GM23338 (cell line): Measurements from ENCODE around the gene SORCS2. TPM values are rescaled to one million over a fixed set of nuclear protein-coding genes. Genes with fewer than 3 reads are reported as not detected.

Experiments used
- ATAC-seq: fragments of 200-7000 bp; cut with Tn5 transposase; 3 replicates; pipeline ENCODE4 v1.9.1; 2020
- DNase-seq: peaks from one replicate; pipeline ENCODE4 v3.0.0-alpha.2; 2015; ENCODE audit warnings: low spot score
- H2AFZ ChIP-seq: fragments of 200-600 bp; sonication (generic); 2 replicates; pipeline ENCODE4 v1.8.0; 2016; ENCODE audit warnings: antibody characterized with exemption, mild to moderate bottlenecking, moderate library complexity
- H3F3A ChIP-seq: fragments of 200-600 bp; sonication (generic); replicated peaks from 2 replicates; pipeline ENCODE4 v1.8.0; 2017; ENCODE audit warnings: antibody characterized with exemption, mixed run types, low read depth
- H3K27ac ChIP-seq: fragments of 200-600 bp; sonication (generic); 2 replicates; pipeline ENCODE4 v1.6.1; 2016; ENCODE audit warnings: low read depth
- H3K27me3 ChIP-seq: fragments of 200-600 bp; sonication (generic); 2 replicates; pipeline ENCODE4 v1.8.0; 2016; ENCODE audit warnings: mild to moderate bottlenecking, mixed run types, moderate library complexity; ENCODE audit not compliant: insufficient read depth
- H3K36me3 ChIP-seq: fragments of 200-600 bp; sonication (generic); 2 replicates; pipeline ENCODE4 v1.8.0; 2016; ENCODE audit warnings: mild to moderate bottlenecking; ENCODE audit not compliant: insufficient read depth
- H3K4me1 ChIP-seq: fragments of 200-600 bp; sonication (generic); 2 replicates; pipeline ENCODE4 v1.8.0; 2016; ENCODE audit warnings: mild to moderate bottlenecking, moderate library complexity; ENCODE audit not compliant: insufficient read depth
- H3K4me2 ChIP-seq: fragments of 200-600 bp; sonication (generic); 2 replicates; pipeline ENCODE4 v1.7.1; 2017; ENCODE audit warnings: mixed run types
- H3K4me3 ChIP-seq: fragments of 200-600 bp; sonication (generic); 2 replicates; pipeline ENCODE4 v1.6.1; 2016; ENCODE audit warnings: mixed run types
- H3K79me2 ChIP-seq: fragments of 200-600 bp; sonication (generic); replicated peaks from 2 replicates; pipeline ENCODE4 v1.8.0; 2017; ENCODE audit warnings: mild to moderate bottlenecking; ENCODE audit not compliant: insufficient read depth
- H3K9me2 ChIP-seq: fragments of 200-600 bp; sonication (generic); 2 replicates; pipeline ENCODE4 v1.8.0; 2017; ENCODE audit not compliant: insufficient read depth
- H4K20me1 ChIP-seq: fragments of 200-600 bp; sonication (generic); replicated peaks from 2 replicates; pipeline ENCODE4 v1.8.0; 2017; ENCODE audit warnings: mild to moderate bottlenecking; ENCODE audit not compliant: insufficient read depth
- H3K27ac Mint-ChIP-seq: 2 replicates; pipeline ENCODE4 v1.8.0; 2020; ENCODE audit warnings: inconsistent platforms, mild to moderate bottlenecking, moderate library complexity, mixed read lengths
- H3K27me3 Mint-ChIP-seq: 3 replicates; pipeline ENCODE4 v1.8.0; 2022; ENCODE audit warnings: low read depth, mild to moderate bottlenecking, moderate library complexity, mixed read lengths, inconsistent platforms; ENCODE audit not compliant: insufficient read depth, poor library complexity
- H3K36me3 Mint-ChIP-seq: 3 replicates; pipeline ENCODE4 v1.8.0; 2021; ENCODE audit warnings: low read depth, mild to moderate bottlenecking, inconsistent platforms, moderate library complexity, mixed read lengths
- H3K4me1 Mint-ChIP-seq: 3 replicates; pipeline ENCODE4 v1.8.0; 2020; ENCODE audit warnings: mild to moderate bottlenecking, inconsistent platforms, mixed read lengths
- H3K4me3 Mint-ChIP-seq: 3 replicates; pipeline ENCODE4 v1.8.0; 2021; ENCODE audit warnings: moderate library complexity, mild to moderate bottlenecking, inconsistent platforms, mixed read lengths
- H3K9me3 Mint-ChIP-seq: 3 replicates; pipeline ENCODE4 v1.8.0; 2020; ENCODE audit warnings: moderate library complexity, mild to moderate bottlenecking, inconsistent platforms, mixed read lengths
- CREB1 ChIP-seq: fragments of 250-450 bp; sonication (Bioruptor Pico); IDR thresholded peaks from 2 replicates; pipeline ENCODE4 v1.5.0; 2020; ENCODE audit warnings: low read depth, mild to moderate bottlenecking, moderate library complexity
- EZH2 ChIP-seq: fragments of 200-600 bp; sonication (generic); IDR thresholded peaks from one replicate; pipeline ENCODE4 v1.8.0; 2017; ENCODE audit warnings: antibody characterized with exemption, mild to moderate bottlenecking, low read depth; ENCODE audit not compliant: unreplicated experiment
- EZH2phosphoT487 ChIP-seq: fragments of 200-600 bp; sonication (generic); IDR thresholded peaks from one replicate; pipeline ENCODE4 v1.8.1; 2018; ENCODE audit warnings: antibody characterized with exemption; ENCODE audit not compliant: unreplicated experiment
- JUNB ChIP-seq: IDR thresholded peaks from one replicate; pipeline ENCODE4 v1.6.1; 2016; ENCODE audit warnings: antibody characterized with exemption; ENCODE audit not compliant: unreplicated experiment
- NANOG ChIP-seq: IDR thresholded peaks from 2 replicates; pipeline ENCODE4 v1.6.1; 2016; ENCODE audit warnings: antibody characterized with exemption, borderline replicate concordance
- POLR2AphosphoS5 ChIP-seq: IDR thresholded peaks from 2 replicates; pipeline ENCODE4 v1.6.1; 2016; ENCODE audit warnings: antibody characterized with exemption, low read depth
- REST ChIP-seq: IDR thresholded peaks from one replicate; pipeline ENCODE4 v1.6.1; 2018; ENCODE audit warnings: antibody characterized with exemption; ENCODE audit not compliant: unreplicated experiment
- ZNF114 ChIP-seq: fragments of 250-450 bp; sonication (Bioruptor Pico); IDR thresholded peaks from 2 replicates; pipeline ENCODE4 v1.5.0; 2020; ENCODE audit warnings: mild to moderate bottlenecking, moderate library complexity
- ZNF331 ChIP-seq: fragments of 250-450 bp; sonication (Bioruptor Pico); IDR thresholded peaks from 2 replicates; pipeline ENCODE4 v1.5.0; 2020; ENCODE audit warnings: low read depth, mild to moderate bottlenecking, moderate library complexity
- polyA plus RNA-seq: library from polyadenylated mRNA; unstranded; fragments of >200 nt; fragmentation: Nextera tagmentation; extraction: Ambion mirVana; gene quantifications from 2 replicates; pipeline ENCODE4 v1.2.1, GENCODE V29; 2016
- total RNA-seq: library from RNA; depleted of rRNA; stranded (reverse); fragments of >200 nt; shearing (Covaris generic); gene quantifications from 2 replicates; pipeline ENCODE4 v1.2.3, GENCODE V29; 2014
- TF ChIP-seq, protein P1 (sequence below): fragments of 250-450 bp; sonication (Bioruptor Pico); IDR thresholded peaks from 2 replicates; pipeline ENCODE4 v1.5.0; 2020; ENCODE audit warnings: mild to moderate bottlenecking, moderate library complexity

The SORCS2 gene
- total and polyA plus RNA-seq, 2 experiments from 2014 or later: 0.47 to 2.4 TPM

DNA sequence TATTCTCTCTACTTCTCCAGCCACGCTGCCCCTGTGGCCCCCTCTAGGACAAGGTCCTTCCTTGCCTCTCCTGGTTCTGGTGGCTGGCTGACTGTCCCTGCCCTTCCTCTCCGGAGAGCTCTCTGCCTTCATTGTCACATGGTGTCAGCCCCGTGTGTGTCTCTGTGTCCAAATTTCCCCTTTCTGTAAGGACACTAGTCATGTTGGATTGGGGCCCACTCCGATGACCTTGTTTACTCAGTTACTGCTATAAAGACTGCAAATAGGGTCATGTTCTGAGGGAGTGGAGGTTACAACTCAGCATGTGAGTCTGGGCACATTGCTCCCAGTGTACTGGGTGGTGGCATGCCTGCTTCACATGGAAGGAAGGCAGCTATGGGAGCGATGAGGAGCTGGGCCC, 371.9 kb downstream of the SORCS2 start:
- H3K9me3 Mint-ChIP-seq: peaks cover 4% of the 10 kb centered on the region; the same call in 2 of the 3 replicates
- Histone ChIP-seq H3K79me2 (no peaks in the 10 kb centered on the region), H3K4me1 (no peaks in the 10 kb centered on the region), H3K4me2 (no peak overlapping the region), H3K27me3 (no peaks in the 10 kb centered on the region), H3K27ac (no peak overlapping the region), H3K9me2 (peaks cover 11% of the 10 kb centered on the region; the same call in 1 of the 2 replicates), H3K36me3 (no peaks in the 10 kb centered on the region), H2AFZ (no peak overlapping the region), H3F3A (no peaks in the 10 kb centered on the region), H3K4me3 (no peak overlapping the region), H4K20me1 (no peaks in the 10 kb centered on the region)
- no peak overlapping the region for H3K27ac Mint-ChIP-seq
- DNase-seq: no peak
- no peaks in the 10 kb centered on the region for H3K4me1 Mint-ChIP-seq
- H3K36me3 Mint-ChIP-seq: no peaks in the 10 kb centered on the region
- H3K27me3 Mint-ChIP-seq: peaks cover 2% of the 10 kb centered on the region
- no peak overlapping the region for H3K4me3 Mint-ChIP-seq
- TF ChIP-seq JUNB (no peak), REST (no peak), EZH2phosphoT487 (no peak), POLR2AphosphoS5 (no peak), CREB1 (CRISPR knock-in tag) (no peak), EZH2 (no peak), NANOG (no peak), ZNF114 (no peak), ZNF331 (no peak)
- TF ChIP-seq, protein P1, sequence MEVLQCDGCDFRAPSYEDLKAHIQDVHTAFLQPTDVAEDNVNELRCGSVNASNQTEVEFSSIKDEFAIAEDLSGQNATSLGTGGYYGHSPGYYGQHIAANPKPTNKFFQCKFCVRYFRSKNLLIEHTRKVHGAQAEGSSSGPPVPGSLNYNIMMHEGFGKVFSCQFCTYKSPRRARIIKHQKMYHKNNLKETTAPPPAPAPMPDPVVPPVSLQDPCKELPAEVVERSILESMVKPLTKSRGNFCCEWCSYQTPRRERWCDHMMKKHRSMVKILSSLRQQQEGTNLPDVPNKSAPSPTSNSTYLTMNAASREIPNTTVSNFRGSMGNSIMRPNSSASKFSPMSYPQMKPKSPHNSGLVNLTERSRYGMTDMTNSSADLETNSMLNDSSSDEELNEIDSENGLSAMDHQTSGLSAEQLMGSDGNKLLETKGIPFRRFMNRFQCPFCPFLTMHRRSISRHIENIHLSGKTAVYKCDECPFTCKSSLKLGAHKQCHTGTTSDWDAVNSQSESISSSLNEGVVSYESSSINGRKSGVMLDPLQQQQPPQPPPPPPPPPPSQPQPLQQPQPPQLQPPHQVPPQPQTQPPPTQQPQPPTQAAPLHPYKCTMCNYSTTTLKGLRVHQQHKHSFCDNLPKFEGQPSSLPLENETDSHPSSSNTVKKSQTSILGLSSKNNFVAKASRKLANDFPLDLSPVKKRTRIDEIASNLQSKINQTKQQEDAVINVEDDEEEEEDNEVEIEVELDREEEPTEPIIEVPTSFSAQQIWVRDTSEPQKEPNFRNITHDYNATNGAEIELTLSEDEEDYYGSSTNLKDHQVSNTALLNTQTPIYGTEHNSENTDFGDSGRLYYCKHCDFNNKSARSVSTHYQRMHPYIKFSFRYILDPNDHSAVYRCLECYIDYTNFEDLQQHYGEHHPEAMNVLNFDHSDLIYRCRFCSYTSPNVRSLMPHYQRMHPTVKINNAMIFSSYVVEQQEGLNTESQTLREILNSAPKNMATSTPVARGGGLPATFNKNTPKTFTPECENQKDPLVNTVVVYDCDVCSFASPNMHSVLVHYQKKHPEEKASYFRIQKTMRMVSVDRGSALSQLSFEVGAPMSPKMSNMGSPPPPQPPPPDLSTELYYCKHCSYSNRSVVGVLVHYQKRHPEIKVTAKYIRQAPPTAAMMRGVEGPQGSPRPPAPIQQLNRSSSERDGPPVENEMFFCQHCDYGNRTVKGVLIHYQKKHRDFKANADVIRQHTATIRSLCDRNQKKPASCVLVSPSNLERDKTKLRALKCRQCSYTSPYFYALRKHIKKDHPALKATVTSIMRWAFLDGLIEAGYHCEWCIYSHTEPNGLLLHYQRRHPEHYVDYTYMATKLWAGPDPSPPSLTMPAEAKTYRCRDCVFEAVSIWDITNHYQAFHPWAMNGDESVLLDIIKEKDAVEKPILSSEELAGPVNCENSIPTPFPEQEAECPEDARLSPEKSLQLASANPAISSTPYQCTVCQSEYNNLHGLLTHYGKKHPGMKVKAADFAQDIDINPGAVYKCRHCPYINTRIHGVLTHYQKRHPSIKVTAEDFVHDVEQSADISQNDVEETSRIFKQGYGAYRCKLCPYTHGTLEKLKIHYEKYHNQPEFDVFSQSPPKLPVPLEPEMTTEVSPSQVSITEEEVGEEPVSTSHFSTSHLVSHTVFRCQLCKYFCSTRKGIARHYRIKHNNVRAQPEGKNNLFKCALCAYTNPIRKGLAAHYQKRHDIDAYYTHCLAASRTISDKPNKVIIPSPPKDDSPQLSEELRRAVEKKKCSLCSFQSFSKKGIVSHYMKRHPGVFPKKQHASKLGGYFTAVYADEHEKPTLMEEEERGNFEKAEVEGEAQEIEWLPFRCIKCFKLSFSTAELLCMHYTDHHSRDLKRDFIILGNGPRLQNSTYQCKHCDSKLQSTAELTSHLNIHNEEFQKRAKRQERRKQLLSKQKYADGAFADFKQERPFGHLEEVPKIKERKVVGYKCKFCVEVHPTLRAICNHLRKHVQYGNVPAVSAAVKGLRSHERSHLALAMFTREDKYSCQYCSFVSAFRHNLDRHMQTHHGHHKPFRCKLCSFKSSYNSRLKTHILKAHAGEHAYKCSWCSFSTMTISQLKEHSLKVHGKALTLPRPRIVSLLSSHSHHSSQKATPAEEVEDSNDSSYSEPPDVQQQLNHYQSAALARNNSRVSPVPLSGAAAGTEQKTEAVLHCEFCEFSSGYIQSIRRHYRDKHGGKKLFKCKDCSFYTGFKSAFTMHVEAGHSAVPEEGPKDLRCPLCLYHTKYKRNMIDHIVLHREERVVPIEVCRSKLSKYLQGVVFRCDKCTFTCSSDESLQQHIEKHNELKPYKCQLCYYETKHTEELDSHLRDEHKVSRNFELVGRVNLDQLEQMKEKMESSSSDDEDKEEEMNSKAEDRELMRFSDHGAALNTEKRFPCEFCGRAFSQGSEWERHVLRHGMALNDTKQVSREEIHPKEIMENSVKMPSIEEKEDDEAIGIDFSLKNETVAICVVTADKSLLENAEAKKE (CRISPR knock-in tag): no peak
- no peak for ATAC-seq
